ENCODE data around the gene COL10A1. TPM values are rescaled to one million over a fixed set of nuclear protein-coding genes. Genes with fewer than 3 reads are reported as not detected.

COL10A1 gene
- total and polyA plus RNA-seq, 10 of the 15 experiments (the other 5 are each of a cell fraction or from before 2014, with no cell fraction given): 0.02 to 0.33 (median 0.06) TPM; not detected in 5

DNA sequence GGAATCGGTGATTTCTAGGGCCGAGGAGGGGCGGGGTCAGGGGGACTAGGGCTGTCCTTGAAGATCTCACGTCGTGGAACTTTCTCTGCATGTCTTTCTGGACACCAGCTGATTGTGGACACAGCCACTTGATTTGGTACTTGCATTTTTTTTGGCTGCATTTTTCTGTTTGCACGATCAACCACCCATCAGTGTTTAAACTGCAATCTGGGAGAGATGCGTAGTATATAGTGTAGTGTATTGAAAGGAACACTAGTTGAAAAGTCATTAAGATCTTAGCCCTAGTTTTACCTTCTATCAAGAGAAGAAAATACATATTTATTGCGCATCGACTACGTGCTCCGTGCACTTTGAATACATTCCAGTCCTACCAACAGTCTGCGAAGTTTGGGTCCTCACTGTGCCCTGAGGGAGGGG is 24.6 kb downstream of the COL10A1 start (continued):
- TF ChIP-seq, protein P1, sequence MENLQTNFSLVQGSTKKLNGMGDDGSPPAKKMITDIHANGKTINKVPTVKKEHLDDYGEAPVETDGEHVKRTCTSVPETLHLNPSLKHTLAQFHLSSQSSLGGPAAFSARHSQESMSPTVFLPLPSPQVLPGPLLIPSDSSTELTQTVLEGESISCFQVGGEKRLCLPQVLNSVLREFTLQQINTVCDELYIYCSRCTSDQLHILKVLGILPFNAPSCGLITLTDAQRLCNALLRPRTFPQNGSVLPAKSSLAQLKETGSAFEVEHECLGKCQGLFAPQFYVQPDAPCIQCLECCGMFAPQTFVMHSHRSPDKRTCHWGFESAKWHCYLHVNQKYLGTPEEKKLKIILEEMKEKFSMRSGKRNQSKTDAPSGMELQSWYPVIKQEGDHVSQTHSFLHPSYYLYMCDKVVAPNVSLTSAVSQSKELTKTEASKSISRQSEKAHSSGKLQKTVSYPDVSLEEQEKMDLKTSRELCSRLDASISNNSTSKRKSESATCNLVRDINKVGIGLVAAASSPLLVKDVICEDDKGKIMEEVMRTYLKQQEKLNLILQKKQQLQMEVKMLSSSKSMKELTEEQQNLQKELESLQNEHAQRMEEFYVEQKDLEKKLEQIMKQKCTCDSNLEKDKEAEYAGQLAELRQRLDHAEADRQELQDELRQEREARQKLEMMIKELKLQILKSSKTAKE (IDR thresholded peaks at IDR 0.05; ENCODE audit: low read depth, poor library complexity, severe bottlenecking): peak; percentile 14
- no peak for TF ChIP-seq SREBF2 (IDR thresholded peaks at IDR 0.05; ENCODE audit: low read length)

DNA sequence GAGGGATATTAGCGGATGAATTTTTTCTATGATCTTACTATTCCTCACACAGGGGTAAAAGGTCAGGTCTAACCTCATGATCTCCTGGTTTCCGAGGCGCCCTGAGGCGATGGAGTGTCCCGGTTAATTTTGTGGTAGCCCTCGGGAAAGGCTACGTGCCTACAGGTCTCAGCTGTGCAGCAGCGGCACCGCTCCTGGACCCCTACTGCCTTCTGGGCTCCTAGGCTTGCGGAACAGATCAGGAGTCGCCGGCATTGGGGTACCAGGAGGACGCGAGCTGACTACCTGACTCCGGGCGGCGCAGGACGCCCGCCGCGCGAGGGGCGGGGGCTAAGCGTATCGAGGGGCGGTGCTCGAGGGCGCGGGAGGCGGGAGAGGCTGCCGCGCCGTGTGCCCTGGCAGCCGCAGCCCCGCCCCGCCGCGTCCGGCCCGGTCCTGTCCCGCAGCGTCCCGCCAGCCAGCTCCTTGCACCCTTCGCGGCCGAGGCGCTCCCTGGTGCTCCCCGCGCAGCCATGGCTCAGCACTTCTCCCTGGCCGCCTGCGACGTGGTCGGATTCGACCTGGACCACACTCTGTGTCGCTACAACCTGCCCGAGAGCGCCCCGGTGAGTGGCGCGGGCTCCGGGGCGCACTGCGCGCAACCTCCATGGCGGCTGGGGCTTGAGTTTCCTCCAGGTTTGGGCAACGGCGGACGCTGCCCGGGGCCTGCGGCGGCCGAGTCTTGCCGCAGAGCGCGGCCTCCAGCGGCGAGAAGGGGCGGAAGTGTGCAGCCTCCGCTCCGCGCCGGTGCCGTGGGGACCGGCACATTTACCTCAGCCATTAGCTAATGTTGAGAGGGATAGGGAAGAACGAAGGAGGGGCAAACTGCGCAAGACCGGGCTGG is 25.3 kb downstream of the COL10A1 start, which contains the start of gene NT5DC1:
Gene NT5DC1, plus strand, starts transcription at position 435 of the 883 bp plus-strand sequence. Its CDS starts 78 bp downstream, at position 513.
- WGBS (ENCODE audit: insufficient coverage, insufficient replicate concordance, low lambda C conversion rate, missing lambda C conversion rate): under 1% methylated on average over 75 of the region's 87 CpGs
- TF ChIP-seq EED (IDR thresholded peaks at IDR 0.05; ENCODE audit: low read depth) (0 out of 2 replicates have a peak, but pooled peaks have one; percentile 17), RFX5 (IDR thresholded peaks at IDR 0.05; ENCODE audit: low read depth, low read length) (0 out of 2 replicates have a peak, but pooled peaks have one; percentile 19), IKZF1 (conservative IDR thresholded peaks at IDR 0.05) (peak; percentile 91), STAT1 (conservative IDR thresholded peaks at IDR 0.05) (peak; percentile 91), EZH2 (IDR thresholded peaks at IDR 0.05; ENCODE audit: borderline replicate concordance, control insufficient read depth, low read depth, low read length) (no peak), SUZ12 (IDR thresholded peaks at IDR 0.05; ENCODE audit: unreplicated experiment) (no peak), LARP7 (IDR thresholded peaks at IDR 0.05) (peak; percentile 99), SIN3A (IDR thresholded peaks at IDR 0.05; ENCODE audit: low read depth, low read length) (peak; percentile 85), NRF1 (conservative IDR thresholded peaks at IDR 0.05; ENCODE audit: low read depth, low read length) (peak; percentile 38; the same call in 1 of the 2 replicates), ZSCAN29 (IDR thresholded peaks at IDR 0.05) (no peak), NBN (IDR thresholded peaks at IDR 0.05) (0 out of 2 replicates have a peak, but pooled peaks have one; percentile 38), ZNF207 (IDR thresholded peaks at IDR 0.05; ENCODE audit: borderline replicate concordance) (peak; percentile 48; the same call in 1 of the 2 replicates), RBBP5 (conservative IDR thresholded peaks at IDR 0.05) (no peak), NFIC (IDR thresholded peaks at IDR 0.05; ENCODE audit: low read depth, low read length) (no peak), RUNX3 (IDR thresholded peaks at IDR 0.05; ENCODE audit: low read length) (peak; percentile 23; the same call in 1 of the 2 replicates)
- TF ChIP-seq, protein P2, sequence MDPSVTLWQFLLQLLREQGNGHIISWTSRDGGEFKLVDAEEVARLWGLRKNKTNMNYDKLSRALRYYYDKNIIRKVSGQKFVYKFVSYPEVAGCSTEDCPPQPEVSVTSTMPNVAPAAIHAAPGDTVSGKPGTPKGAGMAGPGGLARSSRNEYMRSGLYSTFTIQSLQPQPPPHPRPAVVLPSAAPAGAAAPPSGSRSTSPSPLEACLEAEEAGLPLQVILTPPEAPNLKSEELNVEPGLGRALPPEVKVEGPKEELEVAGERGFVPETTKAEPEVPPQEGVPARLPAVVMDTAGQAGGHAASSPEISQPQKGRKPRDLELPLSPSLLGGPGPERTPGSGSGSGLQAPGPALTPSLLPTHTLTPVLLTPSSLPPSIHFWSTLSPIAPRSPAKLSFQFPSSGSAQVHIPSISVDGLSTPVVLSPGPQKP (IDR thresholded peaks at IDR 0.05; ENCODE audit: low read depth, low read length): peak; percentile 46

More for the DNA sequence above, 25.3 kb downstream of the COL10A1 start, which contains the start of gene NT5DC1:
- ATAC-seq: peak; percentile 86
- peak within 1 kb of the TSS; percentile 67 for H3K4me3 ChIP-seq
- POLR2A ChIA-PET: interaction anchor here (0.5 to 4.4 kb wide), 15 partner anchors 9 to 471 kb away, joined by 3 to 51 read pairs (median 4); partner anchors contain the start of genes DSE, FRK and RWDD1
- H3K4me1 ChIP-seq (ENCODE audit: control insufficient read depth, insufficient read depth, low read length): peaks cover 19% of the 10 kb centered on the region
- peak within 1 kb of the TSS; percentile 92 for H3K9ac ChIP-seq (ENCODE audit: control insufficient read depth, insufficient read depth, low read length)
- intact Hi-C loops (cut with micrococcal nuclease; ENCODE audit: unreplicated experiment): loop anchor here (1.0 to 10.0 kb wide), 3 partner anchors 89 to 304 kb away; no protein-coding TSS in a partner anchor
- peak within 1 kb of the TSS; percentile 91 for H3K4me2 ChIP-seq (ENCODE audit: control insufficient read depth, insufficient read depth)
- DNase-seq (ENCODE audit: low read depth, low spot score): peak; percentile 60
- RAD21 ChIA-PET (ENCODE audit: unreplicated experiment): interaction anchor here (0.6 to 4.0 kb wide), 13 partner anchors 10 to 180 kb away, joined by 3 to 61 read pairs (median 4); partner anchors contain the start of genes FRK and TSPYL1
- H4K20me1 ChIP-seq (ENCODE audit: control insufficient read depth, insufficient read depth): no peaks in the 10 kb centered on the region
- no peaks in the 10 kb centered on the region for H3K27me3 ChIP-seq (replicated peaks in 1 of 2; ENCODE audit: control insufficient read depth in 2 of 2, insufficient read depth in 2 of 2, low read length in 1 of 2)
- peaks cover 91% of the 10 kb centered on the region for H3K79me2 ChIP-seq (ENCODE audit: control insufficient read depth, insufficient read depth, low read length)
- in situ Hi-C loops (cut with MboI): no loop called here
- H3K36me3 ChIP-seq (ENCODE audit: control insufficient read depth in 2 of 2, insufficient read depth in 2 of 2, low read length in 1 of 2): no peaks in the 10 kb centered on the region; a peak in 1 of 4 replicates
- FAIRE-seq: peak; percentile 62
- SMC1A ChIA-PET (ENCODE audit: uncharacterized antibody, unreplicated experiment): interaction anchor here (0.6 to 5.3 kb wide), 10 partner anchors 10 to 127 kb away, joined by 3 to 57 read pairs (median 6); no protein-coding TSS in a partner anchor
- CTCF ChIA-PET: interaction anchor here (0.8 to 7.9 kb wide), 10 partner anchors 9 to 173 kb away, joined by 3 to 106 read pairs (median 6); no protein-coding TSS in a partner anchor
- BruUV-seq (replicated peaks): no TSS peak
- peak within 1 kb of the TSS; percentile 93 for H3K27ac ChIP-seq (ENCODE audit: control insufficient read depth, insufficient read depth)
- peaks cover 10% of the 10 kb centered on the region; the same call in 2 of the 3 replicates for H3K9me3 ChIP-seq (replicated peaks; ENCODE audit: control insufficient read depth, insufficient read depth, low read length)
- H2AFZ ChIP-seq (ENCODE audit: control insufficient read depth, low read depth, low read length): peak within 1 kb of the TSS; percentile 97
